GM10847 (cell line): ENCODE results near the gene EFCAB8.

ENCODE experiments used
- POLR2A ChIP-seq: IDR thresholded peaks from 2 replicates; pipeline ENCODE4 v1.6.1; 2011; ENCODE audit not compliant: insufficient read length; ENCODE audit errors: extremely low read depth

Gene EFCAB8

DNA sequence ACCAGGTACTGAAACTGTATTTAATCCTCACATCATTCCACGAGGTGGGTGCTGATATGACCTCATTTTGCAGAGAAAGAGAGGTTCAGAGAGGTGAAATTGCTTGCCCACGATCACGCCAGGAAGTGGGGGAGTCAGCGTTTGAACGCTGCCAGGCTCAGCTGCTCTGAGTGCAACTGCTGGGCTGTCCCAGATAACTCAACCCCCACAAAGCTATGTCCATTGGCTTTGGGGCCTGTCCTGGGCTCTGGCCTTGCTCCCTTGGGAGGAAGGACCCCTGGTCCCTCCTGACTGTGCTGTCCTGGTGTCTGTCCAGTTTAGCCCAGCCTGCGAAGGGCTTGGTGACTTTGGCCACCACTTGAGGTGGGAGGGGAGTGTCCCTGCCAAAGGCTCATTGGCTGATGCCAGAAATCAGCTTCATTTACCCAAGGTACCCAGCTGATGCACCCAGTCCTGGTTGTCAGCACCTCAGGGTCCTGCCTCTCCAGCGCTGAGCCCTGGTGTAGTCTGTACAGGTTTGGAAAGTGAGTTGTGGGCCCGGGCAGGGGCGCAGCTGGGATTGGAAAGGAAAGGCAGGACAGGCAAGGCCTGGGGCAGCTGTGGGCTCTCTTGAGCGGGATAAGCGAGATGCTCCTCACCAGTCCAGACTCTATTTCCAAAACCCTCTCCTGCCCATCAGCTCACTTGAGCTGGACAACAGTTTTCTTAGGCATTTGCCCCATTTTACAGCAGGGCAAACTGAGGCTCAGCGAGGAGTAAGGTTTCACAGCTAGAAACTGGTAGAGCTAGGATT is 107.1 kb downstream of the EFCAB8 start:
- no peak for TF ChIP-seq POLR2A

DNA sequence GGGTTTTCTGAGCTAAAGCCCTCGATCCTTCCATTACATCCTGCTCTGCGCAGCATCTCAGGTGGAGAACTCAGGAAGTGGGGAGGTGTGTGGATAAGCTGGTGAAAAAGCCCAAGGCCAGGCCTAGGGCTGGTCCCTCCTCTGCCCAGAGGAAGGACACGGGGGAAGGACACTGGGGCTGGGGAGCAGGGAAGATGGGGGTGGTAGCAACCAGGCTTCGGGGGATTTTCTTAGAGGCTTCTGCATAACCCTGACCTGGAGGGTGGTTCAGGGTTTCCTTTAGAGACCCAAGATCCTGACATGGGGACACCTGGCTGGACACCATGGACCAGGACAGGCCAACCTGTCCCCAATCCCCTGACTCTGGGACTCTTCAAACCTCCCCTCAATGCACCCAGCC is 107.7 kb downstream of the EFCAB8 start:
- TF ChIP-seq POLR2A, result no peak

DNA sequence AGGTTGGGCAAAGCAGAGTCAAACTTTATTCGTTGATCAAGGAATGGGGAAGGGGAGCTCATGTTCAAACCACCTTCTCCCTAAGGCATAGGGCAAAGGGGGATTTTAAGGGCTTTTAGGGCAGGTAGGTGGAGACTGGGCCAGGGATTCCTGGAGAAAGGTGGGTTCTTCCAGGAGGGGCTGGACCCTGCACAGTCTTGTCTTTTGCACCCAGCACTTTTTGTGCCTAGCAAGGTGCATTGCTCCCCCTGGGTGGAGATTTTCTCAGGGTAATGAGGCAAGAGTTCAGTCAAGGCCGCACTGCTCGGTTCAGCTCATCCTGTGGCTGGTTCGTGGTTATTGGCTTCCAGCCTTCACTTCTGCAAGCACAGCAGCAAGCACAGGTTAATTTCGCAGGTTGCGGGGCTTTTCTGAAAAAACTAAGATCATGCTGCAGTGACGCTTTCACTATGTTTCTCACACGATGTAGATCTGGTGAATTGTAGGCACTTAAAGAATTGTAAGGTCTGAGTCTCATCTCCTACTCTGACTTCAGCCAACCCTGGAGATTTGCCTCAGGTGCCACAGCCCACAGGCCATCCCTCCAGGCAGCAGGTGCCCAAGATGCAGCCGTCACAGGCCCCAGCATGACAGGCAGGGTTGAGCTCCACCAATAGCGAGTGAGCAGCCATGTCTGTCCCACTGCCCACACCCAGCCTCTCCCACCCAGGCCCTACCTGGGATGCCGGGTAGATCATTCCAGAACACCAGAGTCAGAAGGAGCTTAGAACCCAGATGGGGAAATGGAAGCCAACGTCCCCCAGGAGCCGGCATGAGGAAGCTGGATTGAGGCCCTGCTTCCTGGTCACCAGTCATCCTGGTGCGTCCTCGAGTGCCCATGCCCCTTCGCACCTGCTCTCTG is 108.4 kb downstream of the EFCAB8 start:
- no peak for TF ChIP-seq POLR2A

DNA sequence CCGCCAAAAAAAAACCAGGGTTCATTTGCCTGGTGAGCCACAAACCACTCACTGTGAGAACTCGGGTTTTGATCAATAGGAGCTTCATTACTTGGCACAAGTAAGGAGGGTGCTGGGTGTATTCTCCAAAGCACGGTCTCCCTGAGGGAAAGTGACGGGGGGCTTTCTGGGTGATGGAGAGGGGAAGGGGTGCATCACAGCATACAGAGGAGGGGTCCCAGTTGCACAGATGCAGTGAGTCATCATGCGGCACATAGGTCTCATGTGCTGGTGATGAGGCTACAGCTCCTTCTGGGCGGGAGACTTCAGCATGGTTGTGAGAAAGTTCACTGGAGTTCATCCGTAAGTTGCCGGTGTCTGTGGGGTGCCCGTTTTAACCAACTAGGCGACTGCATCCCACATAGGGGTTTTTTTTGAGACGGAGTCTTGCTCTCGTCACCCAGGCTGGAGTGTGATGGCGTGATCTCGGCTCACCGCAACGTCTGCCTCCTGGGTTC is 109.3 kb downstream of the EFCAB8 start:
- TF ChIP-seq POLR2A, result no peak

DNA sequence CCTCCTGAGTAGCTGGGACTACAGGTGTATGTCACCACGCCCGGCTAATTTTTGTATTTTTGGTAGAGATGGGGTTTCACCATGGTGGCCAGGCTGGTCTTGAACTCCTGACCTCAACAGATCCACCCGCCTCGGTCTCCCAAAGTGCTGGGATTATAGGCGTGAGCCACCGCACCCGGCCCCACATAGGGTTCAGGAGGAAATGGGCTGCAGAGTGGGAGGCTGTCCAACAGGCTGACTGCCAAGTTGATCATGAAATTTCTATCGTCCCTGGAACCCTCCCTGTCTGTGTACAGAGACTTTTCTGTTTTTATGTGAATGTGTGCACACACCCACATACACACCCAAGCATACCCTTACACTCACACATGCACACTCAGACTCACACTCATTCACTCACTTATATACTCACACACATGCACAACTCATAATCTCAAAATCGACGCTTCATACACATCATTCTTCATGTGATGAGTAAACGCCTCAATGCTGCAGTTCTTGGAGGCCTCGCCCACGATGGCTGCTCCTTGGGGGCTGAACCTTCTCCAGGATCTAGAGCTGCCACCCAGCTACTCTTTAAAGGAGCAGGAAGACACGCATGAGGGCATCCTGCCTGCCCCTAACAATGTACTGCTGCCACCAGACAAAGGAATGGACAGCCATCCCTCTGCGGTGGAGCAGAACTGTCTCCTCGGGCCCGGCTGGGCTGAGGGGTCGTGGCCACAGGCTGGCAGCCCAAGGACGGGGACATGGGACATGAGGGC is 109.9 kb downstream of the EFCAB8 start:
- TF ChIP-seq POLR2A, result no peak

DNA sequence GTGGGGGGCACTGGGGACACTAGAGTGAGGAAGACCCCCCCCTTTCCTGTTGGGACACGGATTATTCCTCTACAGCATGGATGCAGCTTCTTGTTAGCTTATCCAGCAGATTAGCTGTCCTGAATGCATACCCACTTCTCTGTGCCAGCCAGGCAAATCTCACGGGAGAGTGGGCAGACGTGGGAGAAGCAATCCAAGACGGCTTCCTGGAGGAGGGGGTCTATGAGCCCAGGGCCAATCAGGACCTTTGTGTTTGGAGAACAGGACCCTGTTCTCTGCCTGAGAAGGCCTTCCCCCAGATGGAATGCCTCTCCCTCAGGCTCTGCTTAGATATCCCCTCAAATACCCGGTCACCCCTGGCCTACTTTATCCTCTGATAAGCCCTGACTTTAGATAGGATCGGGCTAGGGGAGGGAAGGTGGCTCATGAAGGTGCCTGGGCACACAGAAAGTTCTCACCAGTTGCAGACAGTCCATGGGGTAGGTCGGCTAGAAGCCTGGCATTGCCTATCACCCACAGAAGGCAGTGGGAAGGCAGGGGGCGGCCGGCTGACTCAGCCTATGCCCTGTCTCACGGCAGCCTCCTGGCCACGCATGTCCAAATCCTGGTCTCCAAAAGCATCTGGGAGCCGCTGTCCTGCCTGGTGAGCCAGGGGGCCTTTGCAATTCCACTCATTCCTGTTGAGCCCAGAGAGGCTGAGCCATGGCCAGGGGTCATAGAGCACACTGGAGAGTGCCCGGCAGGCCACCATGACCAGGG is 110.8 kb downstream of the EFCAB8 start:
- TF ChIP-seq POLR2A, result no peak

DNA sequence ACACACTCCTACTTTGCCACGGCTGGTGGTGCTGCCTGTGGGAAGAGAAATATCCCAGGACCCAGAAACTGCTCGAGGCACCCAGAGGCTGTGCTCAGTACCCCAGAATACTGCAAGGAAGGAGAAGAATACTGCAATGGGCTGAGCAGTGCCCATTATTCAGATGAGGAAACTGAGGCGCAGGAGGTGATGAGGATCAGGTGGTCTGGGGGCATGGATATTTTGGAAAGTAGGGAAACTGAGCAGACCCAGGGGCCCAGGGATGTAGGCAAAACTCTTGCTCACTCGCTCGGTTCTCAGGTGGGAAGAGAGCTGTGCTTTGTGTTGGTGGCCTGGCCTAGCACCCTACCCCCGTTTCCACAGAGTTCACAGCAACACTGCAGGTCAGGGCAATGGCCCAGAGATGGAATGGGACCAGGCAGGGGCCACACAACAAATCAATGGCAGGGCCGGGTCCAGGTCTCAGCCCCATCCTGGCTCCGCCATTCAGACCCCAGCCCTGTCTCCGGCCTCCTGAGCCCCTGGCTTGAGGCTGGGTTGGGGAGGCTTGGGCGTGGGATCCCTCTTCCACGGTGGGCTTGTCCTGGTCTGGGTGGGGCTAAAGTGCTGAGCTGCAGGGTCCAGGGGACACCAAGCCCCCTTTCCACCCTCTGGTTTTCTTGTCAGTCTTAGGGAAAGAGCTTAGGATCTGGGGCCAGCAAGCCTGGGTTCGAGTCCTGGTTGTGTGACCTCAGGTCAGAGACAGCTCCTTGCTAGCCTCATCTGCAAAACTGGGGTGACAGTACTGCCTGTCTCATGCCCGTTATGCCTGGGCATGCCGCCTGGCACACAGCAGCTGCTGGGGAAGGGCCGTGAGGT is 111.6 kb downstream of the EFCAB8 start:
- TF ChIP-seq POLR2A, result no peak

DNA sequence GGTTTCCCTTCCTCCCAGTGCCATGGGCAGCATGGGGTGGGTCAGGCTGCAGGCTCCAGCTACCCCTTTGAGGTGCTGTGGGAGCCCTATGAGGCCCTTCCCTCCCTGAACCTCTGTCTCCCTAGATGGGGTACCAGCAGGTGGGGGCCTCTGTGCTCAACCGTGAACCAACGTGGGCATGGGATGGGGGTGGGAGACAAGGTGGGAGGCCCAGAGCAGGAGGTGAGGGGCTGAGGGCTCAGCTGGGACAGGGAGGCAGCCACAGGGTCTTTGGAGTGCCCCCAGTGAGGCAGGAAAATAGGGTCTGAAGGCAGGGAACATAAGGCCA is 112.2 kb downstream of the EFCAB8 start:
- TF ChIP-seq POLR2A, result no peak

DNA sequence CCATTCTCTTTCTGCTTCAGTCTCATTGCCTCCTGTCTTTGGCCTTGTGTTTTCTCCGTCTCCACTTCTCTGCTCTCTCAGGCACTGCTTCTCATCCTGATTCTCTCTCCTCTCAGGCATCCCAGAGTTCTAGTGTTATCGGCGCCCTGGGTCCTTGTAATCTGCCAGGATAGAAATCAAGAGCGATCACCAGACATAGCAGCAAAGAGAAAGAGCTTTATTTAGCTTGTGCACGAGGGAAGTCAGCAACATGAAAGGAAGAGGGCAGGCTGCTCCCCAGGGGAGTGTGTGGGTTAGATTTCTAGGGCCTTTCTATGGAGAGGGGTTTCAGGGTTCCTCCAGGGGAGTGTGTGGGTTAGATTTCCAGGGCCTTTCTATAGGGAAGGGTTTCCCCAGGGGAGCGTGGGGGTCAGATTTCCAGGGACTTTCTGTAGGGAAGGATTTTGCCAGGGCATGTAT is 113.0 kb downstream of the EFCAB8 start:
- peak; percentile 6 for TF ChIP-seq POLR2A

DNA sequence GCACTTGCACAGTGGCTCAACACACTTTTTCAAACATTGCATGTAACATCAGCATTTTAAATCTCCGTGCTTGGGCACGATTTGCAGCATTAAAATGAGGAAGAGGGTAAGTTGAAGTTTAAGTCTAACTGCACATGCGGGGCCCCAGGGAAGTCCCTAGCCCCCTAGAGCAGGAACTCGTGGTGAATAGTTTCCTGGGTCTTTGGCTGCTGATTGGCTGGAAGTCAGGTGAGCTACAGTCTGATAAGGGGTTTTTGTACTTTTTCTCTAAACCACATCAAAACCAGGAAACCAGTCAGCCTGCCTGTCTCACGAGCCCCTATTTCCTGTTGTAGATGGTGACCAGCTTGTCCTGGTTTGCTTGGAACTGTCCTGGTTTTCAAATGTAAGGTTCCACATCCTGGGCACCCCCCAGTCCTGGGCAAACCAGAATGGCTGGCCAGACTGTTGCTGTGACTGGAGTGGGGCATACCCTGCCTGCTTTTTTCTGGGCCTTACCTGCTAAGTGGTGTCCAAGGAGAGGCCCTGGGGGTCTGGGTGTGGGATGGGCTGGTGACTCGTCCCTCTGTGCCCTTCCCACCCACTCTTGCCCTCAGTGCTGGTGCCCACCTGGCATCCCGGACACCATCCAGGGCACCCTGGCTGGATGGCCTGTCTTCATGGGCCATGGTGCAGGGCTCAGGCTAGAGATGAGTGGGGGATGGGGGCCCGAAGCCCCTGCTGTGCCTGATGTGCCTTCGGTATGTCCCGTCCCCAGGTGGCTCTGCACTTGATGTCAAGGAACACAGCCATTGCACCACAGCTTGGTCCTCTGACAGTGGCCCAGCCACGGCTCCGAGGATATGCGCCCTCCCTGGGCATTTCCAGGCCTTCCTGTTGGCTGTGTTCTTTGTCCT is 113.7 kb downstream of the EFCAB8 start:
- peak; percentile 10 for TF ChIP-seq POLR2A

DNA sequence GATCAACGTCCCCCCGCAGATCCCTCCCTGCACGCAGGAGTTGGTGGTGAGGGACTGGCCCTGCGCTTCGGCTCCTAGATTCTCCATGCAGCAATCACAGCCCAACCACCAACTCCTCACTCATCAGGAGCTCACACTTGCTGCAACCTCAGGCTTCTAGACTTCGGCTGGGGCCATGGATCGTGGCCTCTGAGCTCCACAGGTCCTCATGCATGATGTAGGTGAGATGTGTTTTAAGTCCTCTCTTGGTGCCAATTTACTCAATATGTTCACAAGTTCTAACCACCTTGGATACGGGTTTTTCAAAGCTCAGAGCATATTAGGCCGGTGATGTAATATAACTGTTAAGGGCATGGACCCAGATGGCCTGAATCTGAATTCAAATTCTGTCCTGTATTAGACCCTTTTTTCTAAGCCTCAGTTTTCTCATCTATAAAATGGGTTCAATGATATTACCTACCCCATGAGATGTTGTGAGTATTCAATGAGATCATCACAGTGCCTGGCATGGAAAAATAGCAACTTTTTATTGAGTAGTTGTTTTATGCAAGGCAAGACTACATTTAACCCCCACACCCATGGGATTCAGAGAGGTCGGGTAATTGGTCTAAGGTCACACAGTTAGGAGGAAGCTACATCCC is 114.5 kb downstream of the EFCAB8 start:
- no peak for TF ChIP-seq POLR2A
